NT2/D1 (cell line): Measurements from ENCODE around the gene BMPER.

ENCODE experiments used
- DNase-seq: peaks from one replicate; pipeline ENCODE4 v3.0.0-alpha.2; 2011; ENCODE audit warnings: low read depth, low spot score
- H3K27me3 ChIP-seq: 2 replicates; pipeline ENCODE4 v1.6.0; 2011; ENCODE audit warnings: mild to moderate bottlenecking; ENCODE audit not compliant: insufficient read length, insufficient read depth
- H3K36me3 ChIP-seq: 2 replicates; pipeline ENCODE4 v1.6.1; 2011; ENCODE audit warnings: mild to moderate bottlenecking, low read length, mixed read lengths; ENCODE audit not compliant: insufficient read depth, insufficient read length
- H3K4me1 ChIP-seq: 2 replicates; pipeline ENCODE4 v1.5.1; 2011; ENCODE audit not compliant: insufficient read depth, insufficient read length
- H3K4me3 ChIP-seq: 2 replicates; pipeline ENCODE4 v1.5.1; 2011; ENCODE audit warnings: low read depth; ENCODE audit not compliant: insufficient read length
- H3K9ac ChIP-seq: 2 replicates; pipeline ENCODE4 v1.6.0; 2011; ENCODE audit warnings: low read depth; ENCODE audit not compliant: insufficient read length
- H3K9me3 ChIP-seq: 2 replicates; pipeline ENCODE4 v1.5.1; 2011; ENCODE audit warnings: mild to moderate bottlenecking, low read length; ENCODE audit not compliant: insufficient read depth
- SUZ12 ChIP-seq: IDR thresholded peaks from 2 replicates; pipeline ENCODE4 v1.6.1; 2011; ENCODE audit not compliant: insufficient read length, insufficient read depth; ENCODE audit errors: extremely low read depth
- YY1 ChIP-seq: IDR thresholded peaks from 2 replicates; pipeline ENCODE4 v1.6.1; 2011; ENCODE audit not compliant: insufficient read length, insufficient read depth
- ZNF274 ChIP-seq: IDR thresholded peaks from 2 replicates; pipeline ENCODE4 v1.6.1; 2011; ENCODE audit warnings: mild to moderate bottlenecking, low read depth, low read length

Gene BMPER

DNA sequence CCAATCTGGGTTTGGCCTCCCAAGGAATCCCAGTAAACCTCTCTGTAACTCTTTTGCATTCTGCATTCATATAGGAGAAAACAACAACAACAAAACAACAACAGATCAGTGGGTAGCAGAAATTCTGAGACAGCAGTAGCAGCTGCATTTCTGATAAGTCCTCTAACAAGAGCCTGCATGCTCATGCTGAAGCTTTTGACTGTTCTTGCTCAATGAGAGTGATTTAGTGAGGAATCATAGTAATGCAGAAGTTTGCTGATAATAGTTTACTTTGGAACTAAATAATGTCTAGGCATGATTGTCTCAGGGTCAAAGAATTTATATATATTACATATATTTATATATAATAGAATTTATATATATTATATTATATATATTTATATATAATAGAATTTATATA is 35.2 kb downstream of the BMPER start:
- Histone ChIP-seq H3K36me3 (no peaks in the 10 kb centered on the region), H3K4me1 (no peaks in the 10 kb centered on the region), H3K27me3 (no peaks in the 10 kb centered on the region), H3K4me3 (no peak overlapping the region), H3K9ac (no peak overlapping the region), H3K9me3 (no peaks in the 10 kb centered on the region)
- TF ChIP-seq YY1 (no peak), SUZ12 (no peak)
- DNase-seq, result no peak

DNA sequence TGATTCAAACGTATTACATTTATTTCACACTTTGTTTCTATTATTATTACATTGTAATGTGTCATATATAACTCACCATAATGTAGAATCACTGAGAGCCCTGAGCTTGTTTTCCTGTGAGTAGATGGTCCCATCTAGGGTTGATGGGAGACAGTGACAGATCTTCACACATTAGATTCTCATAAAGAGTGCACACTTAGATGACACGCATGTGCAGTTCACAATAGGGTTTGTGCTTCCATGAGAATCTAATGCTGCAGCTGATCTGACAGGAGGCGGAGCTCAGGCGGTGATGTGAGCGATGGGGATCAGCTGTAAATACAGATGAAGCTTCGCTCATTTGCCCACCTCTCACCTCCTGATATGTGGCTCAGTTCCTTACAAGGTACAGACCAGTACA is 36.1 kb downstream of the BMPER start:
- Histone ChIP-seq H3K9me3 (no peaks in the 10 kb centered on the region), H3K9ac (no peak overlapping the region)
- TF ChIP-seq YY1, result no peak
- TF ChIP-seq SUZ12, result no peak
- TF ChIP-seq ZNF274, result no peak

DNA sequence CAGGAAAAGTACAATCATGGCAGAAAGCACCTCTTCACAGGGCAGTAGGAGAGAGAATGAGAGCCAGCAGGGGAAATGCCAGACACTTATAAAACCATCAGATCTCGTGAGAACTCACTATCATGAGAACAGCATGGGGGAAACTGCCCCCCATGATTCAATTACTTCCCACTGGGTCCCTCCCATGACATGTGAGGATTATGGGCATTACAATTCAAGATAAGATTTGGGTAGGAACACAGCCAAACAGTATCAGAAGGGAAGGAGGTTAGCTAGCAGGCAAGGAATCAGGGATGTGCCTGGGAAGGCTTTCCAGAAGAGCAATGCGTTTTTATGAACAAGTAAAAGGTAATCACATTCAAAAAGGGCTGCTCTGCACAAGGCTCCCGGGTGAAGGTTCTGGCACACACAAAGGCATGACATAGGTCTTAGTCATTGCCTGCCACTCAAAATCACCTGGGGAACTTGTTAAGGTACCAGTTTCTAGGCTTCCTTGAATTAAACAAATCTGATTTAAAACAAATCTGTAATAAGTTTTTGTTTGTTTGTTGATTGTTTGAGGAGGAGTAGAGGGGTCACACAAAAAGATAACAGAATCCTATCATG is 40.9 kb downstream of the BMPER start:
- no peaks in the 10 kb centered on the region for H3K4me1 ChIP-seq
- no peak for TF ChIP-seq SUZ12
- no peak overlapping the region for H3K9ac ChIP-seq
- DNase-seq, result no peak
- no peaks in the 10 kb centered on the region for H3K27me3 ChIP-seq
- H3K36me3 ChIP-seq, result no peaks in the 10 kb centered on the region
- peaks cover 9% of the 10 kb centered on the region for H3K9me3 ChIP-seq
- H3K4me3 ChIP-seq, result no peak overlapping the region

More for the DNA sequence above, 36.1 kb downstream of the BMPER start:
- Histone ChIP-seq H3K36me3 (no peaks in the 10 kb centered on the region), H3K4me1 (no peaks in the 10 kb centered on the region), H3K4me3 (no peak overlapping the region), H3K27me3 (no peaks in the 10 kb centered on the region)
- DNase-seq, result no peak

DNA sequence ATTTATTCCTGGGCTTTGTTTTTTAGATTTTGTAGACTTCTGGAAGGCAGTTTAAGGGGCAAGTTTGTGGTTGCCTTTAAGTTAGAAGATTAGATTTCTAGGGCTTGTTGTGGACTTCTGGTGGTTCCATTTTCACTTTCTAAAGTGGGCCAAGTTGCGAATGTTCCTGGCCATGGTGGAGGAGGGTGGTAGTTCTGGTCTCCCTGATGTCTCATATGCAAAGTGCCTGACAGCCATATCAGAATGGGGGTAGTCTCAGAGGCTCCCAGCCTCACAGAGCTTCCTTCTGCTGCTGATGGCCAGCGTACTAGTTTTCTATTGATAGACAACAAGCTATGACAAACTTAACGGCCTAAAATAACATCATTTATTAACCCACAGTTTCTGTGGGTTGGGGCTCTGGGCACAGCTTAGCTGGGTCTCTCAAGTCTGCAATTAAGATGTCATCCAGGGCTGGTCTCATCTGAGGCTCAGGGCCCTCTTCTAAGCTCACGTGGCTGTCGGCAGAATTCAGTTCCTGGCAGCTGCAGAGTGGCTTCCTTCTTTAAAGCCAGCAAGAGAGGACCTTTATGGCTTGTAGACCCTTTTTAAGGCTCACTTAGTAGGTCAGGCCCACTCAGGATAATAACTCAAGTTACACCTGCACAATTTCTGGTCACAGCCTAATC is 44.8 kb downstream of the BMPER start:
- H3K4me1 ChIP-seq, result no peaks in the 10 kb centered on the region
- H3K9ac ChIP-seq, result no peak overlapping the region

DNA sequence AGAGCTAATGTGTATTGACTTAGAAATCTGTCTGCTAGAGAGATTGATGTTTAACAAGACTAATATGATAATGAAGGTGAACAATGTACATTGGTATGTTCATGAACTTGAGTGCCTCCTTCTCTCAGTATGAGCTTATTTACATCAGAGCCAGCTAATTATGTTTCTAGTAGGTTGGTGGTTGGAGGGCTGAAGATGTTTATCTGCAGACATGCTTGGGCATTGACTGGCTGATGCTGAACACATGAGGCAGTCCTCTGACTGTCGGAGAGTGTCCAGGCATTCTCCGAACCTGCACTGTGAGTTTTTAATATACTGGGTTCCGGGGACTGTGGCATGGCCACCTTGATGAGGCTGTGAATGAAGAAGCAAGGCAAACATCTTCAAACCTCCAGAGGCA is 47.5 kb downstream of the BMPER start:
- TF ChIP-seq SUZ12 (no peak), YY1 (no peak), ZNF274 (no peak)
- H3K36me3 ChIP-seq, result no peaks in the 10 kb centered on the region
- H3K27me3 ChIP-seq, result no peaks in the 10 kb centered on the region
- no peak overlapping the region for H3K9ac ChIP-seq
- no peak for DNase-seq
- H3K4me3 ChIP-seq, result no peak overlapping the region
- H3K4me1 ChIP-seq, result no peaks in the 10 kb centered on the region
- peaks cover 9% of the 10 kb centered on the region for H3K9me3 ChIP-seq

More for the DNA sequence above, 44.8 kb downstream of the BMPER start:
- DNase-seq, result no peak
- Histone ChIP-seq H3K9me3 (peaks cover 9% of the 10 kb centered on the region), H3K27me3 (no peaks in the 10 kb centered on the region), H3K4me3 (no peak overlapping the region), H3K36me3 (no peaks in the 10 kb centered on the region)
- TF ChIP-seq SUZ12 (no peak), YY1 (no peak), ZNF274 (no peak)

DNA sequence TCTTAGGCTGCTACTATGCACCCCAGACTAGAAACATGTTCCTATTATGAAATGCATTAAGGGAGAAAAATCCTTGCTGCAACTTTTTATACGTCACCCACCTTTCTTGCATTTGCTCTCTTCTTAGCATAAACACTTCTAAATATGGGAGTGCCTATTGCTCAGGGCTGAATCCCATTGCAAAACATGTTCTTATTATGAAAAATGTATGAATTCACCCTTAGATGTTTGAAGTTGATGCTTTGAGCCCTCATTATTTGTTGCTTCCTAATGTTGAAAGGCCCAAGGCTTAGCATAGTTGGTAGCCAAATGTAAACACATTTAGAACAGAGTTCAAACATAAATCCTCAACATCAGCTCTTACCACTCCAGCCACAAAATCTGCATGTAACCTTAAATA is 52.8 kb downstream of the BMPER start:
- TF ChIP-seq ZNF274 (no peak), YY1 (no peak), SUZ12 (no peak)
- Histone ChIP-seq H3K27me3 (no peaks in the 10 kb centered on the region), H3K9ac (no peak overlapping the region), H3K4me3 (no peak overlapping the region), H3K9me3 (no peaks in the 10 kb centered on the region), H3K36me3 (no peaks in the 10 kb centered on the region), H3K4me1 (no peaks in the 10 kb centered on the region)
- no peak for DNase-seq

DNA sequence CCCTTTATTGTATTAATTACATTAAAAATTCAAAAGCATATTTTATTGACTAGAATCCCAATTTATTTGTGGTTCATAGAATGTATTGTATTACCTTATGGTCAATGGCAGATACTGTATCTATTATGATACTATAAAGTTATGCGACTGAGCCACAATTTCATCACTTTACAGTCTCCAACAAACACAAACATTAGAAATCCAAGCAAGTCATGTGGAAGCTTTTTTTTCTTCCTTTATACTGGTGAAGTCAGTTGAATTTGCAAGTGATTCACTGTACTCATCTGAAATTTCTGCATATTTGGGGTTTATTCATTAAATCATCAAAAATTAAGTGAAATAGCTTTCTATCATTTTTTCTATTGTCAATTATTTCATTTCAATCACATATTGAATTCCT is 54.3 kb downstream of the BMPER start:
- Histone ChIP-seq H3K4me1 (no peaks in the 10 kb centered on the region), H3K36me3 (no peaks in the 10 kb centered on the region), H3K9me3 (no peaks in the 10 kb centered on the region), H3K9ac (no peak overlapping the region), H3K27me3 (no peaks in the 10 kb centered on the region), H3K4me3 (no peak overlapping the region)
- no peak for DNase-seq
- TF ChIP-seq ZNF274 (no peak), YY1 (no peak), SUZ12 (no peak)

DNA sequence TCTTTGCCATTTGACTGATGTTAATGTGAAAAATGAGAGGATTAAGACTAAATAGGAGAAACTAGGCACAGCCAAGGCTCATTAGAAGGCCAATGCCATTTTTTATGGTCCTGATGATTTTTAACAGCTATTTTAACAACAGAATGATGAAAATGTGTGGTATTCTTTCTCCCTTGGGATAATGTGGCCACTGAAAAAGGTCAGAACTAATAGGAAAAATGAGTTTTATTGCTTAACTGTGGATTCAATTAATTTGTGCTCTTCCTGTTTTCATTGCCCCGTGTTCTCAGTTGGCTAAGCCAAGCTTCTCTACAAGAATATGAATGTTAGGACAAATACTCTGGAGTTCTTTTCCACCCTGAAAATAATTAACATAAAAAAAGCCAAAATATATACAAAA is 56.6 kb downstream of the BMPER start:
- Histone ChIP-seq H3K4me3 (no peak overlapping the region), H3K27me3 (no peaks in the 10 kb centered on the region), H3K9ac (no peak overlapping the region), H3K9me3 (no peaks in the 10 kb centered on the region), H3K4me1 (no peaks in the 10 kb centered on the region), H3K36me3 (no peaks in the 10 kb centered on the region)
- no peak for DNase-seq
- TF ChIP-seq YY1 (no peak), SUZ12 (no peak), ZNF274 (no peak)
